Myocyte (in vitro differentiated cells): ENCODE results near the gene CLIC4. TPM values are rescaled to one million over a fixed set of nuclear protein-coding genes. Genes with fewer than 3 reads are reported as not detected.
"Not testable (repeated sequence)": the region's sequence is repeated elsewhere in the genome, so short reads cannot be mapped to it uniquely, and the experiment has no call there.

Experiments
- DNase-seq: peaks from one replicate; pipeline ENCODE4 v3.0.0-alpha.2; 2012; ENCODE audit warnings: low read depth
- polyA plus RNA-seq: library from polyadenylated mRNA; unstranded; fragments of >200 nt; gene quantifications from one replicate; pipeline ENCODE4 v1.2.1, GENCODE V29; 2012; ENCODE audit warnings: missing spikeins
- total RNA-seq: library from RNA; depleted of rRNA; stranded (reverse); fragments of >200 nt; gene quantifications from 2 replicates; pipeline ENCODE4 v1.2.3, GENCODE V29; 2014

The CLIC4 gene
- total RNA-seq = 910 and 1,271 TPM in 2 replicates
- polyA plus RNA-seq = 498 TPM

DNA sequence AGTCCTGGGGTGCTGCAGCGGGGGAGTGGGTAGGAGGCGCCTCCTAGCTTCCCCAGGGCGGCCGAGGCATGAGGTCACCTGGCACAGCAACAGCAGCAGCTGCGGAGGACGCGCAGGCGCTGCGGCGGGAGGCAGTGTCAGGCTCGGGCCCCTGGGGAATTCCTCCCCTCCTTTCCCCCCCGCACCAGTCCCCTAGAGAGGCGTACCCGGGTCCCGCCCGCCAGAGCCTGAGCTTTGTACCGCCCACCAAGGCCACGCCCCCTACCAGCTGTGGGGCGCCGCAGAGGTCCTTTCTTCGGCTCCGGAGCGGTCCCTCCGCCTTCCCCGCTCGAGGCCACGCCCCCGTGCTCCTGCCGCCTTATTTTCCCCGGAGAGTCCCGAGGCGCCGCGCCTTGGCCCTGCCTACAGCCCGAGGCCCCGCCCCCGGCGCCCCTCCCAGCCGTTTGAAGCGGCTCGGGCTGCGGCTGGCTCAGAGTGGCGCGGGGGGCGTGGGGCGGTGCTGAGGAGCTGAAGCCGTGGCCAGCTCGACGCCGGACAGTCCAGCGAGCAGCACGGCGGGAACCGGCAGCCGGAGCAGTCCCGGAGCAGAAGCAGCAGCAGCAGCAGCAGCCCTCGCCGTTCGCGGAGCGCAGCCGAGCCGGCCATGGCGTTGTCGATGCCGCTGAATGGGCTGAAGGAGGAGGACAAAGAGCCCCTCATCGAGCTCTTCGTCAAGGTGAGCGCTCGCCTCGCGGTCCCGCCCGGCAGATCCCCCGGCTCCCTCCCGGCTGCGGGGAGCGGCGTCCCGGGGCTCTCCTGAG is at the start of gene CLIC4:
TSS of gene CLIC4 (plus strand) at position 537 of the 800 bp plus-strand sequence. CDS start at position 644, 107 bp downstream.
- DNase-seq = peak; percentile 99

DNA sequence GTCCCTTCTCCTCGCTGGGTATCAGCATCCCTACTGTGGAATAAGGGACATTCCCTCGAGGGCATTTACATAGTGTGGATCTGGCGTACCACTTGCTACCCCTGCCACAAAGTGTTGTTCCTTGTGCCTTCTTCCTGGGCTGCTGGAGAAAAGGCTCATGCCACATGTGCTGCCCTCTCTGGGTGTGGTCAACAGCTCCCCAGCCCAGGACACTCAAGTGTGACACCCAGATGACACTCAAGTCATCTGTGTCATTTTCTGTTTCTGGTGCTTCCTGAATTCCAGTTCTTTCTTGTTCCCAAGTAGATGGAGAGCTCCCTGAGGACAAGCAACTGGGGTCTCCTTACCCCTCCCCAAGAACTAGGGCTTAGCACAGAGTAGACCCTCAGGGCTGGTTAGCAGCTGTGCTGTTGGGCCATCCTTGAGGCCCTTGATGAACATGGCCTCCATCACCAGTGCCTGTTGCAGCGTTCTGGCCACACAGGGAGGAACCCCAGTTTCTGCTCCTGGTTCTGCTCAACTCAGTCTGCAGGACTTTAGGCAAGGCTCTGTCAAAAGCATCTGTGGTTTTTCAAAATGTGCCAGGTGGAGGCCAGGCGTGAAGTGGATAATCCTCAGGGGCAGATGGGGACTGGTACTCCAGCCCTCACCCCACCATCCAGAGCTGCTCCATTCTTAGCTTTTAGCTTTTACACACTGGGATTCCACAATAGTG is 49.0 kb upstream of the CLIC4 start:
- DNase-seq = peak; percentile 76

DNA sequence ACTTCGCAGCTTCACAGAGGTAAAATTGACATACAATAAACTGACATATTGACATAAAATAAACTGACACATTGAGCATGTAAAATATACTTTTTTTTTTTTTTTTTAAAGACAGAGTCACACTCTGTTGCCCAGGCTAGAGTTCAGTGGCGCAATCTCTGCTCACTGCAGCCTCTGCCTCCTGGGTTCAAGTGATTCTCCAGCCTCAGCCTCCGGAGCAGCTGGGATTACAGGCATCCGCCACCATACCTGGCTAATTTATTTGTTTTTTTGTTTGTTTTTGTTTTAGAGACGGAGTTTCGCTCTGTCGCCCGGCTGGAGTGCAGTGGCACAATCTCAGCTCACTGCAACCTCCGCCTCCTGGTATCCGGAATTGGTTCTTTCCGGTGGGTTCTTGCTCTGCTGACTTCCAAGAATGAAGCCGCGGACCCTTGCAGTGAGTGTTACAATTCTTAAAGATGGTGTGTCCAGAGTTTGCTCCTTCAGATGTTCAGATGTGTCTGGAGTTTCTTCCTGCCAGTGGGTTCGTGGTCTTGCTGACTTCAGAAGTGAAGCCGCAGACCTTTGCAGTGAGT is 48.4 kb upstream of the CLIC4 start:
- DNase-seq = no peak

DNA sequence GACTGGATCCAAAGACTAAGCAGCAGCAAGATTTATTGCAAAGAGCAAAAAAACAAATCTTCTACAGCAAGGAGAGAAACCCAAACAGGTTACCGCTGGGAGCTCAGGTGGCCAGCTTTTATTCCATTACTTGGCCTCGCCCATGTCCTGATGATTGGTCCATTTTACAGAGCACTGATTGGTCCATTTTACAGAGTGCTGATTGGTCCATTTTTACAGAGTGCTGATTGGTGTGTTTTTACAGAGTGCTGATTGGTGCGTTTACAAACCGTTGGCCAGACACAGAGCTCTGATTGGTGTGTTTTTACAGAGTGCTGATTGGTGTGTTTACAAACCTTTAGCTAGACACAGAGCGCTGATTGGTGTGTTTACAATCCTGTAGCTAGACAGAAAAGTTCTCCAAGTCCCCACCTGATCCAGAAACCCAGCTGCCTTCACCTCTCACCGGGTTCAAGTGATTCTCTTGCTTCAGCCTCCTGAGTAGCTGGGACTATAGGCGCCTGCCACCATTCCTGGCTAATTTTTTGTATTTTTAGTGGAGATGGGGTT is 47.7 kb upstream of the CLIC4 start:
- not testable (repeated sequence) for DNase-seq

DNA sequence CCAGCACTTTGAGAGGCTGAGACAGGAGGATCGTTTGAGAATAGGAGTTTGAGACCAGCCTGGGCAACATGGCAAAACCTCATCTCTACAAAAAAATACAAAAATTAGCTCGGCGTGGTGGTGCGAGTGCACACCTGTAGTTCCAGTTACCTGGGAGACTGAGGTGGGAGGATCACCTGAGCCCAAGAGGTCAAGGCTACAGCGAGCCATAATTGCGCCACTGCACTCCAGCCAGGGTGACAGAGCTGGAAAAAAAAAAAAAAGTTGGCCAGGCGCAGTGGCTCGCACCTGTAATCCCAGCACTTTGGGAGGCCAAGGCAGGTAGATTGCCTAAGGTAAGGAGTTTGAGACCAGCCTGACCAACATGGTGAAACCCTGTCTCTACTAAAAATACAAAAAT is 46.9 kb upstream of the CLIC4 start:
- DNase-seq = not testable (repeated sequence)

DNA sequence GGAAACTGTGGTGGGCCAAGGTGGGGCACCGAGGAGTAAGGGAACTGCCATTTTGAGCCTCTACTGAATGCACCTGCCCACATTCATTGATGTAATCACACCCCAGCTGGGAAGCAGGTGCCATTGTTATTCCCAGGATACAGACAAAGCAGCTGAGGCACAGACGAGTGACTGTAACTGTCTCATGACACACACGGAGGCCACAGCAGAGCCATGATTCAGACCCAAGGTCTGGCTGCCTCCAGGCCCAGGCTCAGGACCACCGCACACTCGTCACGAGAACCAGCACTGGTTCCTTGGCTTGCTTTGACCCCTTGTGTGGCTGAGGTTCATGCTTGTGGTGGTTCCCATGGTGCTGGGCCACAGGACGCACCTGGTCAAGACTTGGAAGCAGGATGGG is 45.6 kb upstream of the CLIC4 start:
- peak; percentile 93 for DNase-seq

DNA sequence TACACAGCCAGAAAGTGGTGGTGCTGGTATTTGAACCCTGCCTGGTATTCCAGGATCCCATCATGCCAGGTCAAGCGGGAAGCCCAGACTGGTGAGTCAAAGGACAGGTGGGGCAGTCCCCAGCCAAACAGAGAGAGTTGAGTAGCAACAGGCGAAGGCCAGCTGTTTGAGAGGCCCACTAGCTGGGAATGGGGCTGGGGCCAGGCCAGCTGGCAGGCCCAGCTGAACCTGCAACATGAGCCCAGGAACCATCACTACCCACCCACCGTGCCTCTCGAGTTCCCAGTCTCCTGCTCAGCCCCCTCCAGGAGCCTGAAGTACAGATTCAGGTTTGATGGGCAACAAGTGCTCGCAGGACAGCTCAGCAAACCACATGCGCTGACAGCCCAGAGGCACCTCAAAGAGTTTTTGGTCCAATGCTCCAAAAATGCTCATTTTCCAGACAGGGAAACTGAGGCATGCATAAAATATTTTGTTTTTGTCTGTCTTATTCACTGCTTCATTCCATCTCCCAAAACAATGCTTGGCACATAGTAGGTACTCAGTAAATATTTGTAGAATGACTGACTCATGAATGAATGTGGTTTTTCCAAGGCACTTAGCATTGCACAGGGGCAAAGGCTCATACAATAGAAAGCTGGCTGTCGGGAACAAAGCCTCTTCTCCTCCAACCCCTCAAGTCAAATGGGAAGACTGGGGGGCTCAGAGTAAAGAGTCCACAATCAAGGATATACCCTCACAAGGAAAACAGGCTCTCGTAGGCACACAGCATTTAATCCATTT is 42.5 kb upstream of the CLIC4 start:
- peak; percentile 99 for DNase-seq

DNA sequence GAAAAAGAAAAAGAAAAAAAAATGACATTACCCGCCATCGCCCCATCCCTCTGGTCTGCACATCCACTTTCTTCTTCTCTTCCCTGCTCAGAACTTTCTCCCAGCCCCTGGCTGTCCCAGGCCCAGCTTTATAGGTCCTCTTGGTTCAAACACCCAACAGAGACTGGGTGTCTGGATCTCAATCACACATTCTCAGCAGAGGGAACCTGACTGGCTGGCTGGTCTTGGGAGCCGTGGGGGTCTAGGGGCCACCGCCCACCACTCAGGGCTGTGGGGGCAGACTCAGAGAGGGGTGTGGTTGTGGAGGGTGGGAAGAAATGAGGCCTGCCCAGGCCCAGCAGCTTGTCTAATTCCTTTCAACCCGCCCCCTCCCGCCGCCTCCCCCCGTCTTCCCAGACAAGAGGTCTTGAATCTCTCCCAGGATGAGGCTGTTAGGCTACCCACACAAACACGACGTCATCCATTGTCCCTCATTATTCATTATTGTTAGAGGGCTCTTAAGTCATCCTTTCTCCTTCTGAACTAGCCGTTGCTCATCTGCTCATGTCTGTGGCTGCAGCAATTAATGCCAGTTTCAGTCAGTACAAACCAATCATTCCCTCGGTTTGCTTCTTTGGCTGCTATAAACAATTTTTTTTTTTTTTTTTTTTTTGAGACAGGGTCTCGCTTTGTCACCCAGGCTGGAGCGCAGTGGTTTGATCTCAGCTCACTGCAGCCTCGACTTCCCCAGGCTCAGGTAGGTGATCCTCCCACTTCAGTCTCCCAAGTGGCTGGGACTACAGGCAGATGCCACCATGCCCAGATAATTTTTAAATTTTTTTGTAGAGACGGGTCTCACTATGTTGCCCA is 40.6 kb upstream of the CLIC4 start:
- peak; percentile 74 for DNase-seq

DNA sequence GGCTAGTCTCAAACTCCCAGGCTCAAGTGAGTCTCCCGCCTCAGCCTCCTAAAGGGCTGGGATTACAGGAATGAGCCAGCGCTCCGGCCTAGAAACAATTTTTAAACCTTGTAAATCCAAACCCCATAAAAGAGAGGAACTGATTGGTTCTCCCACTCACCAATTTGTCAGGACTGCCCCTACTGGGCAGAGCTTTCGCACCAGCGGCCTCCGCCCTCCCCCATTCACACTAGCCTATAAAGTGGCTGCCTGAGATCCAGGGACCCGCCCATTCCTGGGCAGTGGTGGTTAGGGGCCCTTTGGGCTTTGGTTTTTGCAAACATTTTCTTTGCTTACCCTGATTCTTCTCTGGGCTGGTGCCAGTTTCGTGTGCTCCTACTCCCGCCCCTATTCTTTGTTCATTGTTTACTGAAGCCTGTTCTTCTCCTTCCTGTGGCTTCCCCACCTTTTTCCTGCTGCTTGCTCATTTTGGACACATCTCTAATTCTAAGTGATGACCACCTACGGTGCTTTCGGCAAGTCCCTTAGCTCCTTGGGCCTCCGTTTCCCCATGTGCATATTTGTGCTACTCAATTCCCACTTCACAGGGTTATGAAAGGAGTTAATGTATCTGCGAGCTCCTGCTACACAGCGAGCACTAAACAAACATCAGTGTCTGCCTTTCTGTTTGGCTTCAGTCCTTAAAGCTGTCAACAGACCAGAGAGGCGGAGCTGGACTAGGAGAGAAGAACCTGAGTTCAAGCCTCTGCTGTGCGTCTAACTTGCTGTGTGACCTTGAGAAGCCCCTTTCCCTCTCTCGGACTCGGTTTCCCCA is 39.8 kb upstream of the CLIC4 start:
- DNase-seq = peak; percentile 95

DNA sequence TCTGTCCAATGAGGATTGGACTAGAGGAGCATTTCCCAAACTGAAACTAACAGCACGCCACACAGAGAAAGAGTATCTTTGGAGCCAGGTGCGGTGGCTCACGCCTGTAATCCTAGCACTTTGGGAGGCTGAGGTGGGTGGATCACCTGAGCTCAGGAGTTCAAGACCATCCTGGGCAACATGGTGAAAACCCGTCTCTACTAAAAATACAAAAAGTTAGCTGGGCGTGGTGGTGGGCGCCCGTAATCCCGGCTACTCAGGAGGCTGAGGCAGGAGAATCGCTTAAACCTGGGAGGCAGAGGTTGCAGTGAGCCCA is 39.2 kb upstream of the CLIC4 start:
- not testable (repeated sequence) for DNase-seq

DNA sequence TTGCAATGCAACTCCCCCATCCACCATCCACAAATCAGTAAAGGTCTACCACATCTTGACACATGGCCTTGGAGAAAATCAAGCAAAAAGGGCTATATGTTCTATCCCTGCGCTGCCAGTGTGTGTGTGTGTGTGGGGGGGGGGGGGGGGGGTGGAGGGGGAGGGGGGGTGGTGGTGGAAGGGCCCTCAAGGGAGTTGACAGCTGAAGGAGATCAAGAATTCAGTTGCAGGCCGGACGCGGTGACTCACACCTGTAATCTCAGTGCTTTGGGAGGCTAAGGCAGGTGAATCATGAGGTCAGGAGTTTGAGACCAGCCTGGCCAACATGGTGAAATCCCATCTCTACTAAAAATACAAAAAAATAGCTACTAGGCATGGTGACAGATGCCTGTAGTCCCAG is 37.6 kb upstream of the CLIC4 start:
- peak; percentile 54 for DNase-seq

DNA sequence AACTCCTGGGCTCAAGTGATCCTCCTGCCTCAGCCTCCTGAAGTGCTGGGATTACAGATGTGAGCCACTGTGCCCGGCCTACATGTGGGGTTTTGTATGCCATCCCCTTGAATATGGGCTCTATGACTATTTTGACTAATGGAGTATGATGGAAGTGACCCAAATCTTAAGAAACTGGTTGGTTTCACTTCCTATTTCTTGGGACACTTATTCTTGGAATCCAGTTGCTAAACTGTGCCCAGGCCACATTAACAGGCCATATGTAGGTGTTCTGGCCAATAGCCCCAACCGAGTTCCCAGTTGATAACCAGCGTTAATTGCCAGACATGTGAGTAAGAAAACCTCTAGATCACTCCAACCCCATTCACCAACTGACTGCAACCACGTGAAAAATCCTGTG is 36.3 kb upstream of the CLIC4 start:
- no peak for DNase-seq

DNA sequence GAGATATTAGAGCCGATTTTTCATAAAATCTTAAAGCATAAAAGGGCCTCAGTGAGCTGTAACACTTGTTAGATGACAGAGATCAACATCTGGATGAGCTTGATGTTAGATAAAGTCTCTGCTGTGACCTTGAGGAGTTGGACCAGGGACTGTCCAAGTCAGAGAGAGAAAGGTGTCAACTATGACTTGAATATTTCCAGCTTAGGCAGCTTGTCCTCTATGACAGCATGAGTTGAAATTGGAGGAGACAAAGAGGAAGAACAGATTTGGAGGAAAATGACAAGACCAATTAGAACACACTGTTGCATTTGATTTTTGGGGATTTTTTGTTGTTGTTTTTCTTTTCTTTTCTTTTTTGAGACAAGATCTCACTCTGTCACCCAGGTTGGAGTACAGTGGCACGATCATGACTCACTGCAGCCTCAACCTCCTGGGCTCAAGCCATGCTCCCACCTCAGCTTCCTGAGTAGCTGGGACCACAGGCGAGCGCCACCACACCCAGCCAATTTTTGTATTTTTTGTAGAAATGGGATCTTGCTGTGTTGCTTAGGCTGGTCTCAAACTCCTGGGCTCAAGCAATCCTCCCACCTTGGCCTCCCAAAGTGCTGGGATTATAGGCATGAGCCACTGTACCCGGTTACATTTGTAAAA is 35.3 kb upstream of the CLIC4 start:
- no peak for DNase-seq

DNA sequence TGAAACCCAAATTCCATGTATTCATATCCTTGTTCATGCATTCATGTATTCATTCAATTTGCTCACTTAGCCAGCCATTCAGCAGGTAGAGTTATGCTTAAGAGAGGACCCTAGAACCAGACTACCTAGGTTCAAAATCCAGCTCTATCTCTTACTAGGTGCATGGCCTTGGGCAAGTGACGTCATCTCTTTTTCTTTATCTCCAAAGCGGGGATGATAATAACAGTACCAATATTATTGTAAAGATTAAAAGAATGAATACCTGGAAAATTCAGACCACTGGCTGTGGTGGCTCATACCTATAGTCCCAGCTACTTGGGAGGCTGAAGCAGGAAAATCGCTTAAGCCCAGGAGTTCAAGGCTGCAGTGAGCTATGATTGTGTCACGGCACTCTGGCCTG is 33.9 kb upstream of the CLIC4 start:
- DNase-seq = no peak

DNA sequence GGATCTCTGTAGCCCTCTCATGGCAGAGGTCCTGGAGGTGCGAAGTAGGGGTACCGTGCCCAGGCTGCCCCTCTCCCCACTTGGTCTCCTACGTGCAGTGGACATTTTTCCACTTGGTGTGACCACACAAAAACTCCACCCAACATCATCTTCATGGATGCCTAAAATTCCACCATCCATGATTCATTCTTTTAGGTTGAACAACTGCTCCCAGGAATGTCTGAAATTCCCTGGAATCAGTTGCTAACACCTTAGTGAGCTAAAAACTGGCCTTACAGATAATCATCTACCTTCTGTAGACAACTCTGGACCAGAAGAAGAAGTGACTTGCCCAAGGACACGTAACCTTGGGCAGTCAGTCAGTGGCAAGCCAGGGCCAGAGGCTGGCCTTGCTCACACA is 32.1 kb upstream of the CLIC4 start:
- DNase-seq = peak; percentile 76

DNA sequence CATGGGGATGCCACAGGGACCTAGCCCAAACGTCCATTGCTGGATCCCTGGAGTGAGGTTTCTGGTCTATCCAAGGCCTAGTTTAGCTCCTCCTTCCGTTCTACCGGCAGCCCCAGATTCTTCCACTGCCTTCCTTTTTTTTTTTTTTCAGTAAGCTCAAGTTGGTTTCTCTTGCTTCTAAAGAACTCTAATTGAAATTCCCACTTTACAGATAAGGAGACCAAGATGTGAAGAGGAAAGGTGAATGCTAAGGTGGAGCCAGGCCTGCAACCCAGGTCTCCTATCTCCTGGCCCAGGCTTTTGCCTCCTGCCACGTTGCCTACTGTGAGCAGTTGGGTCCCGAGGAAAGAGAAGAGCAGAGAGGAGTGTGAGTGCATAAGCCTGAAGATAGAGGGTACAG is 31.5 kb upstream of the CLIC4 start:
- no peak for DNase-seq

DNA sequence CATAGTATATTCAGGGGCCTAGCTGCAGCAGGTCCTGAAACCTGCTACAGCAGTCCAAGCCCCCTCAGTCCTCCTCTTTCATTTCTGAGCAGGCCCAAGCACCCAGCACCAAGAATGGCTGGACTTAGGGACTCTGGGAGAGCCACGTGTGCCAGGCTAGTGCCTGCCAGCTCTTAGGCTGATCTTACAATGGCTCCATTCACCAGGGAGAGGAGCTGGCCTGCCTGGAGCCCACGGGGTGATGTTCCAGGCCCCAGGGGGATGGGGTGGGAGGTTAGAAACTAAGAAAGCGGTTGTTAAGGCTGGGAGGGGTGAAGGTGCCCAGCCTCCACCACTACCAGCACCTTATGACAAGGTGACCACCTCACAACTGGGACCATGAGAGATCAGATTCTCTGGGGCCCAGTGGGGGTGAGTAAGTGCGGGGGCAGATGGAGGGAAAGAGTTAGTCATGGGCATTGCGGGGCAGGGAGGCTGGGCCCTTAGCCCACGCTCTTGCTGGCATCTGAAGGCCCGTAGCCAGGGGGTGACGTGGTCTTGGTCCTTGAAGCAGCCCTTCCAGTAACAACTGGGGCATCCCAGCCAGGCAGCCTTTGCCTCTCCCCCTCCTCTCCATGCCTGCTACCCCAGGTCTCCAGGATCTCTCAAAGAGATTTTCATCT is 30.3 kb upstream of the CLIC4 start:
- DNase-seq = peak; percentile 81

DNA sequence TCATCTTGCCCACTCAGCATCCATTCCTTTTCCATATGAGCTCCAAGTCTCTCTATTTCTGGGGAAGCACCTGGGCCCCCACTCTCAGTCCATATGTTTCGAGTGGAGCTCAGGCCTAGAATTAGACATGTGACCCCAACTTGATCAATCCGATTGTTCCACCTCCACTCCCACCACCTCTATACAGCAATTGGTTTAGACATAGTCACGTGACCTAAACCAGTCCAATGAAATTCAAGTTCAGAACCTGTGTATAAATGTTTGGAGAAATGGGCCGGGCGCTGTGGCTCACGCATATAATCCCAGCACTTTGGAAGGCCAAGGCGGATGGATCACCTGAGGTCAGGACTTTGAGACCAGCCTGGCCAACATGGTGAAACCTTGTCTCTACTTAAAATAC is 29.6 kb upstream of the CLIC4 start:
- no peak for DNase-seq
